Eye (tissue), 1 donor: ENCODE results near the gene SOWAHC.
"Not testable (repeated sequence)": the region's sequence is repeated elsewhere in the genome, so short reads cannot be mapped to it uniquely, and the experiment has no call there.

Experiments
- DNase-seq: peaks from one replicate; pipeline ENCODE4 v3.0.0-alpha.2; 2015

Gene SOWAHC

DNA sequence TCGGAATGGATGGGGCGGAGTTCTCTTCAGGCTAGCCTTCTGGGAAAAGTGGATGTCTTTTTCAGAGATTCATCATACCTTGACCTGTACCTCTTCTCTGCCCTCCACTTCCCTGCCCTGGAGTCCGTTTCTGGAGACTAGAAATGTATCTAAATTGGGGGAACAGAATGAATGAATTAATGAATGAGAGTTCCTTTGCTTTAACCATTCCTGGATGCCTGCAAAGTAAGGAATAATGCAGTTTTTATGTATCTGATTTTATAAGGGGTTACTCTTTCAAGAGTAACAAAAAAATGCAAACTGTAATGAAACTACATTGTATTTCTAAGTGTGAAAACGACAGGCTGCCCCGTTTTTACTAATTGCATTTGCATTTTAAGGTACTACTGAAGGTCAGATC lies 2.0 kb downstream of the SOWAHC start:
- no peak for DNase-seq

GRCh38 chr2:109619032-109619615 lies 5.0 kb downstream of the SOWAHC start:
- DNase-seq = no peak

- DNase-seq = no peak
These were observed 9.1 kb downstream of the SOWAHC start for GRCh38 chr2:109623297-109623696.

- no peak for DNase-seq
These were observed 9.8 kb downstream of the SOWAHC start for GRCh38 chr2:109623923-109624322.

DNA sequence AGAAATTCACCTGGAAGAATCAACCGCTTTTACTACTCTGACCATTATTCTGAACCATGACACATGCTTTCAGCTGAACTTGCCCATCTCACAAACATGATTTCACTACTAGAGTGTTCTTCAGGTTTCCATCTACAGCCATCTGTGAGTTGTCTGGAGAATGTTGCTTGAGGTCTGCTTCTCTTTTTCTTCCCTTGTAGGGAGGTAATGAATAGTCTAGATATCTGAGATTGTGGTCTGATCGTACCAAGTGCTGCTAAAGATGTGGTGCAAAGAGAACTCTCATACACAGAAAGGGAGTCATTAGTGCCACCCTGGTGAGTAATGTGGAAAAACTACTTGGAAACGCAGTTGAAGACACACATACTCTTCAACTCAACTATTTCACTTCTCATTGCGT lies 10.2 kb downstream of the SOWAHC start:
- no peak for DNase-seq

- not testable (repeated sequence) for DNase-seq
These were observed 14.2 kb downstream of the SOWAHC start for GRCh38 chr2:109628321-109628720.

DNA sequence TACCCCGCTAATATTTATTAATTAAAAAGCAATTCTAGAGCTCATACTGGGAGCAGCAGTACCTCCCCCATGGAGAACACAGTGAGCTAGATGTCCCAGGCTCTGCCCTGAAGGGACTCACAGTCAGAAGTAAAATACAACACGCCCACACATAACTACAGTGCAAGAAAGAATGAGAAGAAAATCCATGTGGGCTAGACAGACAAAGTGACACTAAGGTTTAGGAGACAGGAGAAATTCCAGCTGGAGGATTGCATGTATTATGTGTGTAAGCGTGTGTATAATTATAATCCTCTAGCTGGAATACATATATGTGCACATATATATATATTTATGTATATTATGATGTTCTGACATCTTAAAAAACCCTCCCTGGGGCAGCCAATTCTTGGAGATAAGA lies 15.7 kb downstream of the SOWAHC start:
- no peak for DNase-seq

GRCh38 chr2:109630441-109631430 lies 16.6 kb downstream of the SOWAHC start:
- DNase-seq = no peak

DNA sequence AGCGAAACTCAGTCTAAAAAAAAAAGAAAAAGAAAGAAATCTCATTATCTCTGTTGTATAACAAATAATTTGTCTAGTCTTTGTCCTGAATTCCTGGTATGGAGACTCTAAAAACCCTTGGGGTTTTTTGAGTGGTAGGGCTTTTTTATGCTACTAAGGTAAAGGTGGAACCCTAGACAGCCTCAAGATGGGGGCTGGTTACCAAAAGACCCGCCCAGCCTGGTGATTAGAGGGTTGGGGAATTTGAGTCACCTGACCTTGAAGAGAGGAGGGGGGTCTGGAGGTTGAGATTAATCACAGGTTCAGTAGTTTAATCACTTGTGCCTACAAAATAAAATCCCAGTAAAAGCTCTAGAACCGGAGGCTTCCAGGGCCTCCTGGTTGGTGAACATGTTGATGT lies 17.6 kb downstream of the SOWAHC start:
- DNase-seq = no peak

DNA sequence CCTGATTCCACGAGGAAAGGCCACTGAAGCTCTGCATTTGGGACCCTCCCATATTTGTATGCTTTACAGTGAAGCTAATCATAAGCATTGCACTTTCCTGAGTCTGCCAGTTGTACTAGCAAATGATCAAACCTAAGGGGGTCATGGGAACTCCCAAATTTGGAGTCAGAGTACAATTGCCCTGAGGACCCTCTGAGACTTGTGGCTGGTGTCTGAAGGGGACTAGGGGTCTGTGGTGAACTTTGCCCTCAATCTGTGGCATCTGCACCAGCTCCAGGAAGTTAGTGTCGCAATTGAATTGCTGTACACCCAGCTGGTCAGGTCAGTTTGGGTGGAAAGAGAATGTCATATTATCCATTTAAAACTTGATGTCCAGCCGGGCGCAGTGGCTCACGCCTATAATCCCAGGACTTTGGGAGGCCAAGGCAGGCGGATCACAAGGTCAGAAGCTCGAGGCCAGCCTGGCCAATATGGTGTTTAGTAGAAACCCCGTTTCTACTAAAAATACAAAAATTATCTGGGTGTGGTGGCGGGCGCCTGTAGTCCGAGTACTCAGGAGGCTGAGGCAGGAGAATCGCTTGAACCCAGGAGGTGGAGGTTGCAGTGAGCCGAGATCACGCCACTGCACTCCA lies 18.1 kb downstream of the SOWAHC start:
- no peak for DNase-seq

GRCh38 chr2:109633284-109633961 lies 19.3 kb downstream of the SOWAHC start:
- no peak for DNase-seq

GRCh38 chr2:109635426-109636304 lies 21.5 kb downstream of the SOWAHC start:
- no peak for DNase-seq

DNA sequence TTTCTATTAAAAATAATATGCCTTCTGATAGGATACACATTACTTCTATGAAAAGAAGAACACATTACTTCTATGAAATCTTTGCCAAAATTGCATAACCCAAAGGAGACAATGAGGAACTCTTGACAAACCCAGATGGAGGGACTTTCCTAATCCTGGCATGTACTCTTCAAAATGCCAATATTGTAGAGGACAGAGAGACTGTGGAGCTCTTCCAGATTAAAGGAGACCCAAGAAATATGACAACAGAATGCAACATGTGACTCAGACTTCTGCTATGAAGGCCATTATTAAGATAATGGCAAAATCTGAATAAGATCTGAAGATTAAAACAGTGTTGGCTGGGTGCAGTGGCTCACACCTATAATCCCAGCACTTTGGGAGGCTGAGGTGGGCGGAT lies 22.2 kb downstream of the SOWAHC start:
- DNase-seq = no peak

DNA sequence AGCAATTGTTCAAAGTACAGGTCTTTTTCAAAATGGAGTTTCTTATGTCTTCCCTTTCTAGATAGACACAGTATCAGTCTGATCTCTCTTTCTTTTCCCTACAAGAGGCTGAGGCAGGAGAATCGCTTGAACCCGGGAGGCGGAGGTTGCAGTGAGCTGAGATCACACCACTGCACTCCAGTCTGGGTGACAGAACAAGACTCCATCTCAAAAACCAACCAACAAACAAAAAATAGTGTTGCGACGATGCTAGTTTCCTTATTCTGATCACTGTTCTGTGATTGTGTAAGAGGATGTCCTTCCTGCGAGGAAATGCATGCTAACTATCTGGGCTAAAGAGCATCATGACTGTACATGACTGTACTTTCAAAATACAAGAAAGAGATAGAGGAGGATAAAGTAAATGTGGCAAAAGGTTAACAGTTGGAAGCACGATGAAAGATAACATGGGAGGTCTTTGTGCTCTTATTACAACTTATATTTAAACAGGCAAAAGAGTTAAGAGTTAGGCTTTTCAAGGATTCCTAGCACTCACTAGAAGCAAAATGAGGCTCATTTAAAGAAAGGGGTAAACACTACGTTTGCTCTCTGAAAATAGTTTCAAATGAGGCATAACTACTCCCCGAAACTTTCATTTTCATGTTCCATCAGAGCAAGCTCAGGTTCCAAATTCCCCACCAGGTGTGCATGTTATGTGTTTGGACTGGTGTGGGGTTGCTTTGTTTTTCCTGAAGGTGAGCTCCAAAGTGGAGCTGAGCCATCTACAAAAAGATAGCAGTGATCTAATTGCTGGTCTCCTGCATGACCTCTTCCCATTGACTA lies 23.8 kb downstream of the SOWAHC start:
- DNase-seq = no peak

DNA sequence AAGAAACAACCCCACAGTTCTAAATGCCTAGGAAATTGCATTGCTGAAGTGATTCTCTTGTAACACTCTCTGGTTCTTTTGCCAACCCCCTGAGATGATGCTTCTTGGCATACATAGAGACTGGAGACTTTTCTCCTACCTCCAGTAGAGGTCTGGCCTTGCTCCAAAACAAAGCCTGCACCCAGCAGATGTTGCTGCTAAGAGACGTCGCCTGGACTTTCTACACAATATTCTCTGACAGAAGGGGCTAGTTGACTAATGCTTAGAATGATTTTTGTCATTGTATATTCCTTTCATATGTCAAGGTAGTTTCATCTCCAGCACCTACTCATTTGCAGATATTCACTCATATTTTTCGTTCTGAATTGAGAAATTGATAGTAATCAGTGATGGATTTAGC lies 24.6 kb downstream of the SOWAHC start:
- DNase-seq = no peak

GRCh38 chr2:109640000-109640399 lies 25.8 kb downstream of the SOWAHC start:
- not testable (repeated sequence) for DNase-seq

DNA sequence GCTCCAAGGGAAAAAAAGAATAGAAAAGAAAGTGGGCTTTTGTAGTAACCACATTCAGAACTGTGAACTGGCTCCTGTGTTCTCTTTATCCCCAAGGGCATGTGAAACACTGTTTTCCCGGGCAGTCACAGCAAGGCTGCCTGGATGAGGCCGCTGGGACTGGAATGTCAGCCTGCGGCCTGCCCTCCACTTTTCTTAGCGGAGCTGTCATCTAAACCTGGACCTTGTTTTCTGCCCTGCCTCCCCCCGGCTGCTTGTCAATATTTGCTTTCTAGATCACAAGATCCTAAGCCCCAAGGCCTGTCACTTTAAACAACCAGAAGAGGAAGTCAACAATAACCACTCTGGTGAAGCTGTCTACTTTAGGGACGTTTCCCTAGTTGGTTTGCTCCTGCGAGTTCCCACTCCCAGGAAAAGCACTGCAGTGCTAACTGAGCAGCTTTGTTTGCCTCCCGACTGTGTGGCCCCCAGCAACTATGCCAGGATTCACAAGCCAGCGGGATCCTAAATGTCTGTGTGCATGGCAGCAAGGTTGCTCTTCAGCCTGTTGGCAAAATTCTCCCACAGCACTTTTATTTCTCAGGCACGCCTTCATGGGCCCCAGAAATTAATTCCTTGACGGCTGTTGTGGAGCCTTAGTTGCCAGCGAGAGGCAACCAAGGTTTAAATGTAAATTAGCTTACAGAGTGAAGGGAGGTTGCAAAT lies 30.6 kb downstream of the SOWAHC start:
- peak; percentile 62 for DNase-seq

DNA sequence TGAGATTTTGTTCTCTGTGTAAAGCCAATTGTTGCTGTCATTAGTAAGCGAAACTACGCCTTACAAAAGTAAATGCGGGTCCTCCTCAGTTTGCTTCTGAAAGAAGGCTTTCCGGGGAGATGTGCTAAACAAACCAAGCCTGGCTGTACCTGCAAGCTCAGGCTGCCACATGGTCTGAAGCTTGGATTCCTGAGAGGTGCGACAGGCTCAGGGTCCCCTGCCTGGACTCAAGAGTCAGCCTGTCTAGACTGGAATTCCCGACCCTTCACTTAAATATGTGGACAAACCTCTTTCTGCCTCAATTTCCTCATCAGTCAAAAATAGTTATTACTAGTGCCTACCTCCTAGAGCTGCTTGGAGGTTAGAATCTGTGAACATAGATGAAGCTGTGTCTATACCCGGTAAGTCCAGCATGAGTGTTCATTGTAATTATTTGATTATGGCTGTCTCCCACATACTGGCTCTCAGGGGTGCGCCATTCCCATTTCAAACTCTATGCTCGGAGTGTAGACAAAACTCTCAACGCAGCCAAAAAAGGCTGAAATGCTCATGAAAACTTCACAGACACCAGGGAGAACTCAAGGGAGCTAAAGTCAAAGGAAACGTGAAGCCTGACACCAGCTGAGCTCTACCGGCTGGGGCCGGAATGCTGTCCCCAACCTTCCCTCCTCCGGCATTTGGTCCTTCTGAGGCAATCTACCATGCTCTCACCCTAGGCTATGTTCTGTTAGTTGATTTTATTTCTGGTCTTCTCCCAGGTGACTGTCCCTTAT lies 31.4 kb downstream of the SOWAHC start:
- DNase-seq = no peak

- DNase-seq = no peak
These were observed 32.8 kb downstream of the SOWAHC start for GRCh38 chr2:109646961-109647360.

DNA sequence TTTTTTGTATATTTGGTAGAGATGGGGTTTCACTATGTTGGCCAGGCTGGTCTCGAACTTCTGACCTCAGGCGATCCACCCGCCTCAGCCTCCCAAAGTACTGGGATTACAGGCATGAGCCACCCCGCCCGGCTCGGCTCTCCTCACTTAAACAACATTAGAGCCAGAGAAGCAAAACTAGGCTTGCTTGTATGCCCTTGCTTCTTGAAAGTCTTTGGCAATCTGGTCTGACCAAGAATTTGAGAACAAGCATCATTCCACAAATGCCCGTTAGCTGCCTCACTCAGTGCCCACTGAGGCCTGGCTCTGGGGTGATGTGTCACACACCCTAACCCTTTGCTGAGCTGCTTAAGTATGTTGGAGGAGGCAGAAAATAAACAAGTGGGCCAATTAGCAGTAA lies 33.5 kb downstream of the SOWAHC start:
- DNase-seq = no peak
